Mesothelial cell of epicardium (in vitro differentiated cells): ENCODE measurements around the gene SLC25A23. TPM values are rescaled to one million over a fixed set of nuclear protein-coding genes. Genes with fewer than 3 reads are reported as not detected.

ENCODE experiments used
- DNase-seq, 2 experiments: peaks; one replicate each; pipeline ENCODE4 v3.0.0; 2021; ENCODE audit warnings: low spot score in 2 of 2; ENCODE audit not compliant: unreplicated experiment in 2 of 2
- H3K27ac Mint-ChIP-seq: 2 replicates; pipeline ENCODE4 v1.8.0; 2021; ENCODE audit warnings: mixed read lengths
- H3K27me3 Mint-ChIP-seq: 2 replicates; pipeline ENCODE4 v1.8.0; 2021; ENCODE audit warnings: low read depth, mixed read lengths
- H3K36me3 Mint-ChIP-seq: 2 replicates; pipeline ENCODE4 v1.8.0; 2021; ENCODE audit warnings: mixed read lengths
- H3K4me1 Mint-ChIP-seq: 2 replicates; pipeline ENCODE4 v1.8.0; 2021; ENCODE audit warnings: mixed read lengths
- H3K4me3 Mint-ChIP-seq: 2 replicates; pipeline ENCODE4 v1.8.0; 2021; ENCODE audit warnings: mild to moderate bottlenecking, moderate library complexity, mixed read lengths
- H3K9me3 Mint-ChIP-seq: 2 replicates; pipeline ENCODE4 v1.8.0; 2021; ENCODE audit warnings: mixed read lengths
- total RNA-seq: library from RNA; stranded (reverse); gene quantifications from 3 replicates; pipeline ENCODE4 v1.2.1, GENCODE V29; 2021
- TF ChIP-seq, protein P1 (sequence below): fragments of 200-600 bp; sonication (generic); IDR thresholded peaks from one replicate; pipeline ENCODE4 v1.5.0; 2021; ENCODE audit warnings: antibody characterized with exemption; ENCODE audit not compliant: unreplicated experiment

SLC25A23 gene
- total RNA-seq, 1 donor from 2014 or later: 67.5 TPM

DNA sequence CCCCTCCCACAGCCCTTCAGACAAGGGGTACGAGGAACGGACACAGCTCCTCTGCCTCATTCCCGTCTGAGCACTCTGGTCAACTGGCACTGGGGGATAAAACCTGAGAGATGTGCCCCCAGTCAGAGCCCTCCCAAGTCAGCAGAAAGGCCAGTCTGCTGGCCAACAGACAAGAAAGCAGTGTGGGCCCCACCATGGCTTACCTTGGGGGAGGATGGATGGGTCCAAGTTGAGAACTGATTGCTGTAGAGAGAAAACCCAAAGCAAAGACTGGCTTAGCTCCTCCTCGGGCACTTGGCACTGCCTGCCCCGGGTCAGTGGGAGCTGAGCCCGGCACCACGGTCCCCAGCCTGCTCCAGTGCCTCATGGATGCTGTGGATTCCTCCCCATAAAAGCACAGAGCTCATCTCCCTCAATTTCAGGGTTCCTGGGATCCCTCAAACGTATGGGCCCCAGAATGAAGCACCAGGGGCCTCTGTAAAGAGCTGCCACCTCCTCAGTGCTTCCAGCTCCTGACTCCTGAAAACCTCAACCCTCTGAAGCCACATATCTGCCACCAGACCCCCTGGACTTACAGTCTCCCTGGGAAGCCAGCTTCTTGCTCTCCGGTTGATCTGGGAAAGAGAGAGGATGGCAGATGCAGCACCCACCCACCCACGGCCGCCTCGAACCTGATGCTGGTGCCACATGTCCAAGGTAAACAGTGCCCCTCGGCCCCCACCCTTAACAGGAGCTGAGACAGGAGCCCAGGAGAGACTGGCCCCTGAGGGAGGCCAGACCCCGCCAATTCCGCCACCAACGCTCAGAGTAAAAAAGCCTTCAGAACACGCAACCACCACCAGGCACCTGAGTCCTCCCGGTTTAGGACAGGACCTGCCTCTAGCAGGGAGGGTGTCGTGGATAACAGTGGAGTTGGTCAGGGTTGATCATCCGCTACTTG lies 38.2 kb downstream of the SLC25A23 start:
- Mint-ChIP-seq H3K36me3 (peaks cover 15% of the 10 kb centered on the region), H3K27me3 (no peaks in the 10 kb centered on the region), H3K27ac (peak overlapping the region; percentile 47), H3K4me1 (peaks cover 19% of the 10 kb centered on the region), H3K9me3 (no peaks in the 10 kb centered on the region), H3K4me3 (no peak overlapping the region)
- DNase-seq: no peak
- TF ChIP-seq, protein P1, sequence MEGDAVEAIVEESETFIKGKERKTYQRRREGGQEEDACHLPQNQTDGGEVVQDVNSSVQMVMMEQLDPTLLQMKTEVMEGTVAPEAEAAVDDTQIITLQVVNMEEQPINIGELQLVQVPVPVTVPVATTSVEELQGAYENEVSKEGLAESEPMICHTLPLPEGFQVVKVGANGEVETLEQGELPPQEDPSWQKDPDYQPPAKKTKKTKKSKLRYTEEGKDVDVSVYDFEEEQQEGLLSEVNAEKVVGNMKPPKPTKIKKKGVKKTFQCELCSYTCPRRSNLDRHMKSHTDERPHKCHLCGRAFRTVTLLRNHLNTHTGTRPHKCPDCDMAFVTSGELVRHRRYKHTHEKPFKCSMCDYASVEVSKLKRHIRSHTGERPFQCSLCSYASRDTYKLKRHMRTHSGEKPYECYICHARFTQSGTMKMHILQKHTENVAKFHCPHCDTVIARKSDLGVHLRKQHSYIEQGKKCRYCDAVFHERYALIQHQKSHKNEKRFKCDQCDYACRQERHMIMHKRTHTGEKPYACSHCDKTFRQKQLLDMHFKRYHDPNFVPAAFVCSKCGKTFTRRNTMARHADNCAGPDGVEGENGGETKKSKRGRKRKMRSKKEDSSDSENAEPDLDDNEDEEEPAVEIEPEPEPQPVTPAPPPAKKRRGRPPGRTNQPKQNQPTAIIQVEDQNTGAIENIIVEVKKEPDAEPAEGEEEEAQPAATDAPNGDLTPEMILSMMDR: no peak

DNA sequence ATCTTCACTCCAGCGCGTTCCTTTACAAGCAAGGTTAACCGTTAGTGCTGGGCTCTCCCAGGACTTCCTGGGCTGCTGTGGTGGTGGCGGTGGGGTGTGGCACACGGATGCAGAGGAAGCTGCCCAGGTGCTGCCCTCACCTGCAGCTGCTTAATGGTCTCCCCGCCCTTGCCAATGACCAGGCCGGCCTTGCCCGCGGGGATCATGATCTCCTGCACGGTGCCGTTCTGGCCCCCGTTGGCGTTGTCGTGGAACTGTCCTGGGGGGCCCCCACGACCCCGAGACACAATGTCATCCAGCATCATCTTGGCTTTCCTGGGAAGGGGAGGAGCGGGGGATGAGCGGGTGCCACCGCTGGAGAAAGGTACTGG lies 41.0 kb downstream of the SLC25A23 start:
- Mint-ChIP-seq H3K9me3 (no peaks in the 10 kb centered on the region), H3K4me1 (peaks cover 23% of the 10 kb centered on the region), H3K4me3 (no peak overlapping the region), H3K27me3 (no peaks in the 10 kb centered on the region), H3K27ac (no peak overlapping the region), H3K36me3 (peaks cover 22% of the 10 kb centered on the region)
- no peak for DNase-seq
- TF ChIP-seq, protein P1: no peak

DNA sequence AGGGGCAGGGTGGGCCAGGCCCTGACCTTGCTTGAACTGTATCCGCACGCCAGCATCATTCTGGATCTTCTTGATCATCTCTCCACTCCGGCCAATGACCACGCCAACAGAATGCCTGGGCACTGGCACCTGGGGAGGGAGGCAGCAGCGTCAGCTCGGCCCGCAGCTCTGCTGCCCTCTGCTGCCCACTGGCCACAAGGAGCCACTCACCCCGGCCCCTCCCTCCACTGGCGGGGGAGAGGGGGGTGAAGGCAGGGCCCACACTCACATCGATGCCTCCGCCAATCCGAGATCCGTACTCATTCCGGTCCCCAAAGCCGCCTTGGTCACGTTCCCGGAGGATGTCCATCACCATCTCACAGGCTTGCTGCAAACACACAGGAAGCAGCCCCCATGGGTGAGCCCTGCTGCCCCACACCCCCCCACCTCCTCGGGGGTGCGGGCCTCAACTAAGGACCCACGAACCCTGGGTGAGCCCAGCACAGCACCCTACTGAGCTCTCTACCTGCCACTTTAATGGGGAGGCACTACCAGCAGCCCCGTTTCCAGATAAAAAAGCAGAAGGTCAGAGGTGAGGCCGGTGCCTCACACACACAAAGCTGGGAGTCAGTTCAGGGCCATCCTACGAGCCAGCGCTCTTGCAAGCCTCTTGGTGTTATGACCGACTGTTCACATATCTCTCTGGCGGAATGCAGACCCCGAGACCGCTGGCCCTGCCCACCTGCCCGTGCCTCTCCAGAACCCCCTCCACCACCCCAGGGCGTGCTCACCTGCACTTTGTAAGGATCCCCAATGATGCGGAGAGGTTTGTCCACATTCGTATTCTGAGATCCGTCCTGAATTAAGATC lies 41.7 kb downstream of the SLC25A23 start:
- TF ChIP-seq, protein P1: no peak
- Mint-ChIP-seq H3K4me1 (peaks cover 21% of the 10 kb centered on the region), H3K27ac (no peak overlapping the region), H3K9me3 (no peaks in the 10 kb centered on the region), H3K36me3 (peaks cover 22% of the 10 kb centered on the region), H3K27me3 (no peaks in the 10 kb centered on the region), H3K4me3 (no peak overlapping the region)
- DNase-seq: no peak

DNA sequence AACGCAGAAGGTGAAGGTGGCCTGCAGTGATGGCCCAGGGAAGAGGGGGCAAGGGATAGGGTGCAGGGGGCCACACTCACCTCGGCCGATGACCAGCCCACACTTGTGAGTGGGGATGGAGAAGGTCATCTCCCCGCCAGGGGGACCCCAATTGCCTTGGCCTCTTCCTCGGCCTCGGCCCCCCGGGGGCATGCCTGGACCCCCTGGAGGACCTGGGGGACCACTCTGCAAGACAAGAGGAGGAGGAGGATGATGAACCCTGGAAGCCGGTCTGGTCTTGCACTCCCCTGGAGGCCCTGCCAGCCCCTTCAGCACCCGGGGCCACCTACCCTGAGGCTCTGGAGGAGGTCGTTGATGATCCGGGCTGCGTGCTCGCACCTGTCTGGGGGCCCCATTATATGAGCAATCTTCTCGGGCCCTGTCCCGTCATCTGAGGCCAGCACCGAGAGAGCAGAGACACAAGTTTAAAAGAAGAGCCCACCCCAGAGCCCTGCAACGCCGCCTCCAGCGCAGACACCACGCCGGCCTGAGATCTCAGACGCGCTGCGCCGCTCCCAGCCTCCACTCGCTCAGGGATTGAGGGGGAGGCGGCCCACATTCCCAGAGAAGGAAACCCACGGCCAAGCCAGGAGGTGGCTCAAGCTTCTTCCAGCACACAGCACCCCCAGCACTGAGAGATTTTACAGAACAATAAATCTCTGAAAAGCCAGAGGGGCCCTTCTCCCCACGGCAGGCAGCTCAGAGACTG lies 42.8 kb downstream of the SLC25A23 start:
- H3K4me1 Mint-ChIP-seq: peaks cover 11% of the 10 kb centered on the region
- no peak overlapping the region for H3K4me3 Mint-ChIP-seq
- H3K27ac Mint-ChIP-seq: no peak overlapping the region
- H3K9me3 Mint-ChIP-seq: no peaks in the 10 kb centered on the region
- TF ChIP-seq, protein P1: no peak
- no peaks in the 10 kb centered on the region for H3K27me3 Mint-ChIP-seq
- DNase-seq: no peak
- peaks cover 22% of the 10 kb centered on the region for H3K36me3 Mint-ChIP-seq

DNA sequence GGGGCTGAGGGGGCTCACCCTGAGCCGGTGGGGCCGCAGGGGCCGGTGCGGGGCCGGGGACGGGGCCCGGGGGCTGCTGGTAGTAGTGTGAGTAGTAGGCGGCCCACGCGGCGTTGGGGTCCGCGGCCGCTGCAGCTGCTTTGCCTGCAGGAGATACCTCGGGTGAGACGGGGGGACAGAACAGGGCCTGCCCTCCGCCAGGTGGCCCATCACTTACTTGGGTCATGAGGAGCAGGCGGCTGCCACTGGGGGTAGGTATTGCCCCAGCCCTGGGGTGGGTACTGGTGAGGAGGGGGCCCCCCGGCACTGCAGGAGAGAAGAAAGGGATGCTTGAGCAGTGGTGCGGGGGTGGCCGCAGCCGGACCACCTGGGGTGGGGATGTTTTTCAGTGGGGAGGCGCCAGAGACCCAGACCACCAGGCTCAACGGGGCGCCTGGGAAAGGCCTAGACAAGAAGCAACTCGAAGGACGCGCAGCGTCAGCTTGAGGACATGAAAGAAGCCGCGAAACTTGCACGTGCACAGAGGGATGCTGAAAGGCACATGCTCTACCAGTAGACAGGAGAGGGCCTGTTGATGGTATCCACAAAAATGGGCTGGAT lies 43.9 kb downstream of the SLC25A23 start:
- no peak for DNase-seq
- Mint-ChIP-seq H3K36me3 (peaks cover 21% of the 10 kb centered on the region), H3K27me3 (no peaks in the 10 kb centered on the region), H3K27ac (no peak overlapping the region), H3K4me3 (no peak overlapping the region), H3K4me1 (peaks cover 9% of the 10 kb centered on the region), H3K9me3 (no peaks in the 10 kb centered on the region)
- TF ChIP-seq, protein P1: no peak
